Gastroesophageal sphincter (tissue), 4 donors: ENCODE measurements around the gene CDKN2B. TPM values are rescaled to one million over a fixed set of nuclear protein-coding genes. Genes with fewer than 3 reads are reported as not detected.
"Not testable (repeated sequence)": the region's sequence is repeated elsewhere in the genome, so short reads cannot be mapped to it uniquely, and the experiment has no call there.

Experiments
- ATAC-seq: fragments of 150-250 bp; one replicate; pipeline ENCODE4 v1.9.1; 2016; ENCODE audit warnings: mild to moderate bottlenecking, moderate library complexity
- H3K27ac ChIP-seq, 4 donors: fragments of 200-600 bp; sonication (generic) in 3 of 4; 1 replicate in 3 of 4; 2 replicates in 1 of 4; pipeline ENCODE4 v1.5.1; 2016 to 2019
- H3K27me3 ChIP-seq: fragments of 200-600 bp; sonication (generic); one replicate; pipeline ENCODE4 v1.5.1; 2019
- H3K36me3 ChIP-seq, 2 donors: fragments of 200-600 bp; sonication (generic); one replicate each; pipeline ENCODE4 v1.5.1; 2019; ENCODE audit warnings: control low read depth in 1 of 2
- H3K4me1 ChIP-seq, 3 donors: fragments of 200-600 bp; sonication (generic); 1 replicate in 2 of 3; 2 replicates in 1 of 3; pipeline ENCODE4 v1.5.1; 2016 to 2019; ENCODE audit warnings: control low read depth in 2 of 3
- H3K4me3 ChIP-seq, 2 donors: fragments of 200-600 bp; sonication (generic); one replicate each; pipeline ENCODE4 v1.5.1; 2019; ENCODE audit warnings: mild to moderate bottlenecking in 1 of 2, moderate library complexity in 1 of 2
- H3K9me3 ChIP-seq, 3 donors: fragments of 200-600 bp; sonication (generic); one replicate each; pipeline ENCODE4 v1.5.1; 2017 to 2019; ENCODE audit warnings: control low read depth in 2 of 3
- EP300 ChIP-seq: sonication (generic); formaldehyde crosslinking; IDR thresholded peaks from one replicate; pipeline ENCODE4 v1.6.1; 2017; ENCODE audit warnings: antibody characterized with exemption, mild to moderate bottlenecking
- POLR2A ChIP-seq, 2 donors: fragments of 450-650 bp; IDR thresholded peaks; one replicate each; pipeline ENCODE4 v1.6.1; 2017; ENCODE audit warnings: antibody characterized with exemption in 2 of 2, mild to moderate bottlenecking in 2 of 2, moderate library complexity in 1 of 2
- POLR2AphosphoS5 ChIP-seq: sonication (generic); formaldehyde crosslinking; IDR thresholded peaks from one replicate; pipeline ENCODE4 v1.6.1; 2017; ENCODE audit warnings: antibody characterized with exemption
- WGBS, 2 donors: methylation state at CpG; one replicate each; pipeline ENCODE4 v1.1.5; 2018; ENCODE audit warnings: low coverage in 1 of 2; 5-methylcytosine and 5-hydroxymethylcytosine counted together
- small RNA-seq, 4 donors: library from RNA; depleted of rRNA; stranded (forward); fragments of <200 nt; gene quantifications; one replicate each; pipeline ENCODE3, GENCODE V24; 2016
- total RNA-seq, 4 donors: library from RNA; depleted of rRNA; stranded (reverse); fragments of >200 nt; gene quantifications; one replicate each; pipeline ENCODE4 v1.1.0, GENCODE V29; 2016
- TF ChIP-seq, protein P1 (sequence below), 4 experiments: fragments of 200-600 bp in 2 of 4; fragments of 450-650 bp in 2 of 4; sonication (generic) in 1 of 4; IDR thresholded peaks; one replicate each; pipeline ENCODE4 v1.5.1; 2017 to 2019; ENCODE audit warnings: antibody characterized with exemption in 4 of 4, mild to moderate bottlenecking in 2 of 4, moderate library complexity in 2 of 4

CDKN2B gene
- total RNA-seq, 4 donors from 2014 or later, result 6.2 to 21.6 (median 9.3) TPM

DNA sequence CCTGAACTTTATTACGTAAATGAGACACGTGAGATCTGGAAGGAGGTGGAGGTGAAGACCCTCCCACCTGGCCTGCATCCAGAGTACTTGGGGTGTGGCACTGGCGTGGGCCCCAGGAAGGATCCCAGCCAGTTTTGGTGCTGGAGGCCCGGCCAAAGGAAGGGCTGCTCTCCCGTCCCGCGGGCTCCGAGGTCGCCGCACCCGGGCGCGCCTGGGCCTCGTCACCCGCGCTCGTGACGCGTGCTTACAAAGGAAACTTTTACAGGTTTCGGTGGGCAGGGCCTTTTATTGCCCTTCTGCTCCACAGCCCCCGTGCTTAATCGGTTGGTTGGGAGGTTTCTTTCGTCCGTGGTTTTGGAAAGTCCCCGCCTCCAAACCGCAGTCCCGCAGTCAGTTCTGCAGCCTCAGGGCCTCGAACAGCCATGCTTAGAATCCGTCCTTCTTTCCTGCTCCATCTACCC lies 44.1 kb downstream of the CDKN2B start:
- TF ChIP-seq EP300 (no peak), POLR2AphosphoS5 (no peak), POLR2A (IDR thresholded peaks at IDR 0.05) (no peak)
- TF ChIP-seq, protein P1, sequence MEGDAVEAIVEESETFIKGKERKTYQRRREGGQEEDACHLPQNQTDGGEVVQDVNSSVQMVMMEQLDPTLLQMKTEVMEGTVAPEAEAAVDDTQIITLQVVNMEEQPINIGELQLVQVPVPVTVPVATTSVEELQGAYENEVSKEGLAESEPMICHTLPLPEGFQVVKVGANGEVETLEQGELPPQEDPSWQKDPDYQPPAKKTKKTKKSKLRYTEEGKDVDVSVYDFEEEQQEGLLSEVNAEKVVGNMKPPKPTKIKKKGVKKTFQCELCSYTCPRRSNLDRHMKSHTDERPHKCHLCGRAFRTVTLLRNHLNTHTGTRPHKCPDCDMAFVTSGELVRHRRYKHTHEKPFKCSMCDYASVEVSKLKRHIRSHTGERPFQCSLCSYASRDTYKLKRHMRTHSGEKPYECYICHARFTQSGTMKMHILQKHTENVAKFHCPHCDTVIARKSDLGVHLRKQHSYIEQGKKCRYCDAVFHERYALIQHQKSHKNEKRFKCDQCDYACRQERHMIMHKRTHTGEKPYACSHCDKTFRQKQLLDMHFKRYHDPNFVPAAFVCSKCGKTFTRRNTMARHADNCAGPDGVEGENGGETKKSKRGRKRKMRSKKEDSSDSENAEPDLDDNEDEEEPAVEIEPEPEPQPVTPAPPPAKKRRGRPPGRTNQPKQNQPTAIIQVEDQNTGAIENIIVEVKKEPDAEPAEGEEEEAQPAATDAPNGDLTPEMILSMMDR (IDR thresholded peaks at IDR 0.05), result no peak
- H3K4me3 ChIP-seq, result peak overlapping the region in 1 of 2 donors; percentile 33
- H3K9me3 ChIP-seq, result peaks cover 0 to 25% (median 0%) of the 10 kb centered on the region in 3 donors
- 2% methylated on average over 20 of the region's 29 CpGs; no CpG with 5 or more reads in 1 of the 2 donors for WGBS, 2 donors
- H3K27me3 ChIP-seq, result peaks cover 89% of the 10 kb centered on the region
- H3K27ac ChIP-seq, result no peak overlapping the region
- peaks cover 0 to 40% (median 16%) of the 10 kb centered on the region in 3 donors for H3K4me1 ChIP-seq
- ATAC-seq, result peak; percentile 46
- H3K36me3 ChIP-seq, result no peaks in the 10 kb centered on the region

DNA sequence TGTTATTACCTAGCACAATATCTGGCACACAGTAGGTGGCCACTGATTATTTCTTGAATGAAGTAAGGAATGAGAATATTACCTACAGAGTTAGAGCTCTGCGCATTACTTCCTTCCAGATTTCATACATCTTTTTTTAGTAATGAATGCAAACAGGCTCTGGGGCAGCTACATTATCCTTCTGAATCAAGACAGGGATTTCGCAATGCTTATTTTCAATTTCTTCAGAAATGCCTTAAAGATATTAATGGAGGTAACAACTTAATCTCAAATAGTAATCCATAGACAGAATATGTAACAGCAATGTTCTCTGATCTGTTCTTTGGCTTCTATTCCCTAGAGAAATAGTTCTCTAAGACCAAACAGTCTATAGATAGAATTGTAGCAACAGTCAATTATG lies 47.5 kb downstream of the CDKN2B start:
- H3K4me1 ChIP-seq, result peaks cover 0 to 17% (median 11%) of the 10 kb centered on the region in 3 donors
- H3K36me3 ChIP-seq, result no peaks in the 10 kb centered on the region
- peaks cover 0 to 25% (median 0%) of the 10 kb centered on the region in 3 donors for H3K9me3 ChIP-seq
- no peak overlapping the region for H3K27ac ChIP-seq
- ATAC-seq, result no peak
- WGBS, 2 donors, result 93% methylated on average over 2 of the region's 2 CpGs
- TF ChIP-seq POLR2AphosphoS5 (no peak), POLR2A (IDR thresholded peaks at IDR 0.05) (no peak), EP300 (no peak)
- TF ChIP-seq, protein P1 (IDR thresholded peaks at IDR 0.05), result no peak
- H3K4me3 ChIP-seq, result no peak overlapping the region
- peaks cover 55% of the 10 kb centered on the region for H3K27me3 ChIP-seq

DNA sequence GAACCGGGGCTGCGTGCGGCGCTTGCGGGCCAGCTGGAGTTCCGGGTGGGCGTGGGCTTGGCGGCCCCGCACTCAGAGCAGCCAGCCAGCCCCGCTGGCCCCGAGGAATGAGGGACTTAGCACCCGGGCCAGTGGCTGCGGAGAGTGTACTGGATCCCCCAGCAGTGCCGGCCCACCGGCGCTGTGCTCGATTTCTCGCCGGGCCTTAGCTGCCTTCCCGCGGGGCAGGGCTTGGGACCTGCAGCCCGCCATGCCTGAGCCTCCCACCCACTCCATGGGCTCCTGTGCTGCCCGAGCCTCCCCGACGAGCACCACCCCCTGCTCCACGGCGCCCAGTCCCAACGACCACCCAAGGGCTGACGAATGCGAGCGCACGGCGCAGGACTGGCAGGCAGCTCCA lies 49.8 kb downstream of the CDKN2B start:
- Histone ChIP-seq H3K27me3 (peaks cover 32% of the 10 kb centered on the region), H3K9me3 (peaks cover 0 to 16% (median 0%) of the 10 kb centered on the region in 3 donors)
- not testable (repeated sequence) for ATAC-seq, H3K4me3 ChIP-seq, H3K4me1 ChIP-seq, H3K27ac ChIP-seq, H3K36me3 ChIP-seq
- WGBS, 2 donors, result no CpG with 5 or more reads among the region's 33 CpGs

DNA sequence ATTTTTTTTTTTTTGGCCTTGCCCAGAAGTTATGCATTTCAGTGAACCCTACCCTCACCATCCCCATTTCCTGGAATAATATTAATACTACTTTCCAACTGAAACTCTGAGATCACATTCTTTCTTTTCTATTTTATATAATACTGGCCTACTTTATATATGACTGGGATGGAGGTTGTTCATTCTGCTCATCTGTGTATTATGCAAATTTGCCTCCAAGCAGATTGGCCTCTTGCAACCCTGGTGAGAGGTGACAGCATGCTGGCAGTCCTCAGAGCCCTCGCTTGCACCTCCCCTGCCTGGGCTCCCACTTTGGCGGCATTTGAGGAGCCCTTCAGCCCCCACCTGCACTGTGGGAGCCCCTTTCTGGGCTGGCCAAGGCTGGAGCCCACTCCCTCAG lies 50.3 kb downstream of the CDKN2B start:
- Histone ChIP-seq H3K27ac (no peak overlapping the region), H3K4me1 (no peaks in the 10 kb centered on the region), H3K36me3 (no peaks in the 10 kb centered on the region), H3K27me3 (peaks cover 27% of the 10 kb centered on the region), H3K9me3 (peaks cover 0 to 12% (median 0%) of the 10 kb centered on the region in 3 donors), H3K4me3 (no peak overlapping the region)
- ATAC-seq, result no peak
- WGBS, 2 donors, result no CpG with 5 or more reads among the region's 2 CpGs
- TF ChIP-seq EP300, result no peak
- TF ChIP-seq, protein P1 (IDR thresholded peaks at IDR 0.05), result no peak
- TF ChIP-seq POLR2A (IDR thresholded peaks at IDR 0.05), result no peak
- TF ChIP-seq POLR2AphosphoS5, result no peak

Small RNA genes lying within 50 kb of the gene (small RNA-seq; reads per million reads assigned to genes)
- 0 reads per million in 4 donors for gene RF02045

Other genes starting within 250 kb of the CDKN2B start
- gene MTAP, start 206.7 kb downstream of the CDKN2B start, total RNA-seq, result 10 to 100 TPM; 23.2 to 31.4 (median 29.1) TPM
- gene CDKN2A, start 14.9 kb downstream of the CDKN2B start, total RNA-seq, result 1 to 10 TPM in 2 of 4 donors, under 1 TPM in 1, not detected in 1; 0.94 to 9.7 (median 2.7) TPM
- gene CDKN2B-AS1, start 14.5 kb downstream of the CDKN2B start, total RNA-seq, result 1 to 10 TPM in 1 of 4 donors, under 1 TPM in 2, not detected in 1; 0.42 to 3.9 (median 0.69) TPM